HG03045 (cell line): Measurements from ENCODE around the gene COG2.
"Not testable (repeated sequence)": the region's sequence is repeated elsewhere in the genome, so short reads cannot be mapped to it uniquely, and the experiment has no call there.

ENCODE experiments used
- ATAC-seq: cut with Tn5 transposase; IDR thresholded peaks from one replicate; pipeline ENCODE4 v1.9.1; 2021; ENCODE audit warnings: mild to moderate bottlenecking, moderate library complexity; ENCODE audit not compliant: unreplicated experiment

COG2 gene

DNA sequence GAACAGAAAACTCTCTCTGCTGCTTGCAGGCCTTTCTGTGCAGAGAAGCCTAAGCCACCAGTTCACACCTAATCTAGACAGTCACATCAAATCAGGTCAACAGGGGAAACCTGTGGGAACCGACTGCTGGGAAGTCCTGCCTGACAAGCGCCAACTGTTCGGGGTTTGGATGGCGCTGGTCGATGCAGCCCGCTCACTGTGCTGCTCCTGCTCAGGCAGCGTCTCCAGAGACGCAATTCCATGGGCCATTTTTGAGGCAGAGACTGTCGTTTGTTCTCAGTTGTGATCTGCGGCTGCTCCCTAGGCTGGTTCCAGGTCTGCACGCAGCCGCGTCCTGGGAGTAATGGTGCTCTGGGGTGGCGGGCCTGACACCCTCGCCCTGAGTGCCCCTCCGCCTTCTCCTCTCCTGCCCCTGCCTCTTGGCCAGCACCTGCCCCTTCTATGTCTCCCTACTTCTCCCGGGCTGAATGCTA, 70.2 kb downstream of the COG2 start:
- ATAC-seq = no peak

DNA sequence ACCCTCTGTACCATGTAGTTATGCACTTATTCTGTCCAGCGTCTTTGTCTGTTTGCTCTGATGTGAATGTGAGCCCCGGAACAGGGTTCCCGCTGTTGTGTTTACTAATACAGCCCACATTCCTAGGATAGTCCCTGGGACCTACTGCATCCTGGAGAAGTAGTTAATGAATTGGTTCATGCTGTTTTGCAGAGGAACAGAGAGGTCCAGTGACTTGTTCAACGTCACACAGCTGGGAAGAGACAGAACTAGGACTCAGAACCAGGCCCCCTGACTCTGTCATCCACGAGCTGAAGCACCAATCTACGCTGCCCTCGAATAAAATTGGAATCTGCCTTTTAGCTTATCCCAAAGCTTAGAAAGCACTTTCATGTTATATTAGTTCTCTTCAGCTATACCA, 70.9 kb downstream of the COG2 start:
- ATAC-seq = no peak

- ATAC-seq = no peak
These were observed 71.2 kb downstream of the COG2 start for GRCh38 chr1:230713547-230713914.

GRCh38 chr1:230713915-230714764, 71.9 kb downstream of the COG2 start, which contains the start of gene AGT:
Gene AGT (minus strand): TSS chr1:230714122. CDS start chr1:230710823, 3,299 bp downstream.
- no peak for ATAC-seq

- no peak for ATAC-seq
These were observed 73.2 kb downstream of the COG2 start for GRCh38 chr1:230715510-230715909.

DNA sequence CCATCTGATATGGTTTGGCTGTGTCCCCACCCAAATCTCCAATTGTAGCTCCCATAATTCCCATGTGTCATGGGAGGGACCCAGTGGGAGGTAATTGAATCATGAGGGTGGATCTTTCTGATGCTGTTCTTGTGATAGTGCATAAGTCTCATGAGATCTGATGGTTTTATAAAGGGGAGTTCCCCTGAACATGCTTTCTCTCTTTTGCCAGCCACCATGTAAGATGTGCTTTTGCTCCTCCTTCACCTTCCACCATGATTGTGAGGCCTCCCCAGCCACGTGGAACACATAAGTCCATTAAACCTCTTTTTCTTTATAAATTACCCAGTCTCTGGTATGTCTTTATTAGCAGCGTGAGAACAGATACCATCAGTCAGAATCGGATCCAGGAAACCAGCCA, 74.2 kb downstream of the COG2 start:
- ATAC-seq = not testable (repeated sequence)

GRCh38 chr1:230717251-230717650, 75.0 kb downstream of the COG2 start:
- no peak for ATAC-seq

DNA sequence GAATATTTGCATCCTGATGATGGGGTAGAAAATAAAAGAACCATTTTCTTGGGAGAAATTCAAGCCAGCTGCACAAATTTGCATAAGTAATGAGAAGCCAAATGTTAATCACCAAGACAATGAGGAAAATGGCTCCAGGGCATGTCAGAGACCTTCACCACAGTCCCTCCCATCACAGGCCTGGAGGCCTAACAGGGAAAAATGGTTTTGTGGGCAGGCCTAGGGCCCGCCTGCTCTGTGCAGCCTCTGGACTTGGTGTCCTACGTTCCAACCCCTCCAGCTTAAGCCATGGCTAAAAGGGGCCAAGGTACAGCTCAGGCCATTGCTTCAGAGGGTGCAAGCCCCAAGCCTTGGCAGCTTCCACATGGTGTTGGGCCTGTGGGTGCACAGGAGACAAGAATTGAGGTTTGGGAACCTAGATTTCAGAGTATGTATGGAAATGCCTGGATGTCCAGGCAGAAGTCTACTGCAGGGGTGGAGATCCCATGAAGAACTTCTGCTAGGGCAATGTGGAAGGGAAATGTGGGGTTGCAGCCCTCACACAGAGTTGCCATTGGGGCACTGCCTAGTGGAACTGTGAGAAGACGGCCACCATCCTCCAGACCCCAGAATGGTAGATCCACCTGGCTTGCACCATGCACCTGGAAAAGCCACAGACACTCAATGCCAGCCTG, 79.7 kb downstream of the COG2 start:
- not testable (repeated sequence) for ATAC-seq

- no peak for ATAC-seq
These were observed 83.2 kb downstream of the COG2 start for GRCh38 chr1:230725256-230726012.

- no peak for ATAC-seq
These were observed 86.6 kb downstream of the COG2 start for GRCh38 chr1:230728710-230729392.

- ATAC-seq = no peak
These were observed 88.7 kb downstream of the COG2 start for GRCh38 chr1:230730977-230731376.

- no peak for ATAC-seq
These were observed 93.2 kb downstream of the COG2 start for GRCh38 chr1:230735447-230735846.

DNA sequence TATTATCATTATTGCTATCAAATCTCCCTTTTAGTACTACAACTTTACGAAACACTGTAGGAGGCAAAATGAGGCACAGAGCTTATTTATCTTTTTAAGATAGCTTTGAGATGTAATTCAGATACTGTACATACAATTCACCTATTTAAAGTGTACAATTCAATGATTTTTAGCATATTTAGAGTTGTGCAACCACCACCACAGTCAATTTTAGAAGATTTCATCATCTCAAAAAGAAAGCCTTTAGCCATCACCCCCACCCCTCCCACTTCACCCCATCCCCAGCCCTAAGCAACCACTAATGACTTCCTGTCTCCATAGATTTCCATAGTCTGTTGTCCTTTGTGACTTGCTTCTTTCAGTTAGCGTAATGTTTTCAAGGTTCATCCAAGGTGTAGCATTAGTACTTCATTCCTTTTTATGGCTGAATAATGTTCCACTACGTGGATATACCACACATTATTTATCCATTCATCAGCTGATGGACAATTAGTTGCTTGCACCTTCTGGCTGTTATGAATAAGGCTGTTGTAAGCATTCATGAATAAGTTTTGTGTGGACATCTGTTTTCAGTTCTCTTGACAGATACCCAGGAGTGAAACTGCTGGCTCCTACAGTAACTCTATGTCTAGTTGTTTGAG, 95.5 kb downstream of the COG2 start:
- ATAC-seq = no peak

- ATAC-seq = no peak
These were observed 97.4 kb downstream of the COG2 start for GRCh38 chr1:230739564-230740290.
